ENCODE measurements around the gene METTL26.

The METTL26 gene

GRCh38 chr16:626787-627453 is 9.2 kb downstream of the METTL26 start:
- no peaks in the 10 kb centered on the region for H3K9me3 Mint-ChIP-seq
- H3K4me3 Mint-ChIP-seq, result no peak overlapping the region
- H3K36me3 Mint-ChIP-seq (ENCODE audit: low read depth), result peaks cover 13% of the 10 kb centered on the region

GRCh38 chr16:625977-626765 is 9.9 kb downstream of the METTL26 start:
- Mint-ChIP-seq H3K36me3 (ENCODE audit: low read depth) (peaks cover 13% of the 10 kb centered on the region), H3K4me1 (peaks cover 6% of the 10 kb centered on the region), H3K9me3 (no peaks in the 10 kb centered on the region), H3K27me3 (ENCODE audit: low read depth) (no peaks in the 10 kb centered on the region), H3K4me3 (no peak overlapping the region), H3K27ac (no peak overlapping the region)
- no peak for TF ChIP-seq CTCF (IDR thresholded peaks at IDR 0.05; ENCODE audit: unreplicated experiment in 3 of 3)

More at GRCh38 chr16:626787-627453, 9.2 kb downstream of the METTL26 start:
- TF ChIP-seq CTCF (IDR thresholded peaks at IDR 0.05; ENCODE audit: unreplicated experiment in 3 of 3), result no peak
- H3K27ac Mint-ChIP-seq, result no peak overlapping the region
- no peaks in the 10 kb centered on the region for H3K27me3 Mint-ChIP-seq (ENCODE audit: low read depth)
- H3K4me1 Mint-ChIP-seq, result peaks cover 9% of the 10 kb centered on the region

GRCh38 chr16:625117-625976 is 10.8 kb downstream of the METTL26 start:
- Mint-ChIP-seq H3K27ac (no peak overlapping the region), H3K4me3 (no peak overlapping the region), H3K36me3 (ENCODE audit: low read depth) (peaks cover 13% of the 10 kb centered on the region), H3K9me3 (no peaks in the 10 kb centered on the region), H3K4me1 (peaks cover 6% of the 10 kb centered on the region), H3K27me3 (ENCODE audit: low read depth) (no peaks in the 10 kb centered on the region)
- TF ChIP-seq CTCF (IDR thresholded peaks at IDR 0.05; ENCODE audit: unreplicated experiment in 3 of 3), result no peak

GRCh38 chr16:624526-625070 is 11.5 kb downstream of the METTL26 start:
- Mint-ChIP-seq H3K27me3 (ENCODE audit: low read depth) (no peaks in the 10 kb centered on the region), H3K27ac (no peak overlapping the region), H3K4me3 (no peak overlapping the region), H3K9me3 (no peaks in the 10 kb centered on the region), H3K36me3 (ENCODE audit: low read depth) (peaks cover 13% of the 10 kb centered on the region), H3K4me1 (peaks cover 6% of the 10 kb centered on the region)
- TF ChIP-seq CTCF (IDR thresholded peaks at IDR 0.05; ENCODE audit: unreplicated experiment in 3 of 3), result no peak

GRCh38 chr16:622920-623280 is 13.2 kb downstream of the METTL26 start:
- H3K36me3 Mint-ChIP-seq (ENCODE audit: low read depth), result peaks cover 10% of the 10 kb centered on the region
- no peaks in the 10 kb centered on the region for H3K27me3 Mint-ChIP-seq (ENCODE audit: low read depth)
- no peak overlapping the region for H3K4me3 Mint-ChIP-seq
- TF ChIP-seq CTCF (IDR thresholded peaks at IDR 0.05; ENCODE audit: unreplicated experiment in 3 of 3), result no peak
- H3K9me3 Mint-ChIP-seq, result no peaks in the 10 kb centered on the region
- no peaks in the 10 kb centered on the region for H3K4me1 Mint-ChIP-seq
- H3K27ac Mint-ChIP-seq, result no peak overlapping the region

Measured in nephron (organoid).